Activated CD4-positive, alpha-beta T cell treated with anti-CD3 and anti-CD28 coated beads for 36 hours (primary cell): ENCODE results near the gene PLCB4. TPM values are rescaled to one million over a fixed set of nuclear protein-coding genes. Genes with fewer than 3 reads are reported as not detected.
"Not testable (repeated sequence)": the region's sequence is repeated elsewhere in the genome, so short reads cannot be mapped to it uniquely, and the experiment has no call there.

Experiments used
- ATAC-seq: fragments of 200-7000 bp; cut with Tn5 transposase; one replicate; pipeline ENCODE4 v1.10.0; 2021; ENCODE audit warnings: mild to moderate bottlenecking, moderate library complexity
- CTCF ChIA-PET: fragments of 350-600 bp; sonication (Branson Sonifier 250); formaldehyde crosslinking; loops from one replicate; lab custom pipeline; 2021; ENCODE audit warnings: antibody characterized with exemption; lab: Charles Lee
- POLR2A ChIA-PET: fragments of 350-600 bp; sonication (Branson Sonifier 250); formaldehyde crosslinking; loops from one replicate; lab custom pipeline; 2021; ENCODE audit warnings: antibody characterized with exemption, inconsistent platforms; lab: Charles Lee
- DNase-seq: peaks from one replicate; pipeline ENCODE4 v3.0.0-alpha.2; 2020
- H3K27ac Mint-ChIP-seq: one replicate; pipeline ENCODE4 v1.8.0; 2021; ENCODE audit warnings: mixed read lengths
- H3K27me3 Mint-ChIP-seq: one replicate; pipeline ENCODE4 v1.8.0; 2021; ENCODE audit warnings: mixed read lengths
- H3K36me3 Mint-ChIP-seq: one replicate; pipeline ENCODE4 v1.8.0; 2021; ENCODE audit warnings: low read depth, mixed read lengths
- H3K4me1 Mint-ChIP-seq: one replicate; pipeline ENCODE4 v1.8.0; 2021; ENCODE audit warnings: mixed read lengths
- H3K4me3 Mint-ChIP-seq: one replicate; pipeline ENCODE4 v1.8.0; 2021; ENCODE audit warnings: mild to moderate bottlenecking, moderate library complexity, mixed read lengths
- H3K9me3 Mint-ChIP-seq: one replicate; pipeline ENCODE4 v1.8.0; 2021; ENCODE audit warnings: low read depth, mixed read lengths
- intact Hi-C, 2 experiments: fragments of 100-400 bp; cut with DNase I in 1 of 2; cut with micrococcal nuclease in 1 of 2; formaldehyde crosslinking; loops; one replicate each; pipeline versions ENCODE4 v1.14.2 to v1.15.1; 2022 to 2024; cut with DNase I, micrococcal nuclease
- total RNA-seq, 2 experiments: library from RNA; stranded (reverse); gene quantifications; one replicate each; pipeline ENCODE4 v1.2.3, GENCODE V29; 2021

The PLCB4 gene
- total RNA-seq, 2 experiments from 2014 or later, result 0.02 TPM; not detected in 1

GRCh38 chr20:9035126-9035525 lies 33.8 kb upstream of the PLCB4 start:
- POLR2A ChIA-PET, result no interaction called here
- ATAC-seq, result no peak
- intact Hi-C loops, result no loop called here
- Mint-ChIP-seq H3K9me3 (peaks cover 7% of the 10 kb centered on the region), H3K27ac (no peak overlapping the region), H3K27me3 (no peaks in the 10 kb centered on the region), H3K4me1 (no peaks in the 10 kb centered on the region), H3K36me3 (no peaks in the 10 kb centered on the region), H3K4me3 (no peak overlapping the region)
- CTCF ChIA-PET, result no interaction called here
- no peak for DNase-seq

- ATAC-seq, result no peak
- no peak for DNase-seq
- no peak overlapping the region for H3K27ac Mint-ChIP-seq
- CTCF ChIA-PET, result interaction anchor here (0.6 kb wide), 1 partner anchor 26 kb away, joined by 3 read pairs; no protein-coding TSS in a partner anchor
- intact Hi-C loops, result no loop called here
- POLR2A ChIA-PET, result no interaction called here
- no peaks in the 10 kb centered on the region for H3K36me3 Mint-ChIP-seq
- no peaks in the 10 kb centered on the region for H3K4me1 Mint-ChIP-seq
- no peak overlapping the region for H3K4me3 Mint-ChIP-seq
- peaks cover 5% of the 10 kb centered on the region for H3K9me3 Mint-ChIP-seq
- no peaks in the 10 kb centered on the region for H3K27me3 Mint-ChIP-seq
Observed at GRCh38 chr20:9036593-9036992, 32.3 kb upstream of the PLCB4 start.

GRCh38 chr20:9038791-9039535 lies 29.9 kb upstream of the PLCB4 start:
- no peaks in the 10 kb centered on the region for H3K4me1 Mint-ChIP-seq
- ChIA-PET POLR2A (no interaction called here), CTCF (no interaction called here)
- H3K36me3 Mint-ChIP-seq, result no peaks in the 10 kb centered on the region
- ATAC-seq (no peak), DNase-seq (no peak)
- H3K4me3 Mint-ChIP-seq, result no peak overlapping the region
- intact Hi-C loops, result no loop called here
- no peaks in the 10 kb centered on the region for H3K27me3 Mint-ChIP-seq
- no peak overlapping the region for H3K27ac Mint-ChIP-seq
- peaks cover 5% of the 10 kb centered on the region for H3K9me3 Mint-ChIP-seq

GRCh38 chr20:9040863-9041524 lies 27.9 kb upstream of the PLCB4 start:
- DNase-seq (no peak), ATAC-seq (no peak)
- Mint-ChIP-seq H3K4me3 (no peak overlapping the region), H3K9me3 (peaks cover 2% of the 10 kb centered on the region), H3K4me1 (no peaks in the 10 kb centered on the region), H3K36me3 (no peaks in the 10 kb centered on the region), H3K27ac (no peak overlapping the region), H3K27me3 (no peaks in the 10 kb centered on the region)
- intact Hi-C loops, result no loop called here
- CTCF ChIA-PET, result no interaction called here
- POLR2A ChIA-PET, result no interaction called here

- ATAC-seq (no peak), DNase-seq (no peak)
- Mint-ChIP-seq H3K36me3 (no peaks in the 10 kb centered on the region), H3K9me3 (no peaks in the 10 kb centered on the region), H3K27me3 (no peaks in the 10 kb centered on the region), H3K4me1 (no peaks in the 10 kb centered on the region), H3K27ac (no peak overlapping the region), H3K4me3 (no peak overlapping the region)
- CTCF ChIA-PET, result no interaction called here
- POLR2A ChIA-PET, result no interaction called here
- intact Hi-C loops, result no loop called here
Observed at GRCh38 chr20:9043364-9043763, 25.5 kb upstream of the PLCB4 start.

GRCh38 chr20:9047928-9048327 lies 21.0 kb upstream of the PLCB4 start:
- H3K27me3 Mint-ChIP-seq, intact Hi-C loops, H3K27ac Mint-ChIP-seq, H3K36me3 Mint-ChIP-seq, ATAC-seq, H3K4me1 Mint-ChIP-seq, DNase-seq, H3K9me3 Mint-ChIP-seq, CTCF ChIA-PET, POLR2A ChIA-PET, H3K4me3 Mint-ChIP-seq: not testable (repeated sequence)

- CTCF ChIA-PET, result no interaction called here
- no peaks in the 10 kb centered on the region for H3K4me1 Mint-ChIP-seq
- DNase-seq (no peak), ATAC-seq (no peak)
- no peaks in the 10 kb centered on the region for H3K27me3 Mint-ChIP-seq
- POLR2A ChIA-PET, result no interaction called here
- H3K9me3 Mint-ChIP-seq, result peaks cover 2% of the 10 kb centered on the region
- intact Hi-C loops, result no loop called here
- no peak overlapping the region for H3K4me3 Mint-ChIP-seq
- no peaks in the 10 kb centered on the region for H3K36me3 Mint-ChIP-seq
- H3K27ac Mint-ChIP-seq, result no peak overlapping the region
Observed at GRCh38 chr20:9051508-9051907, 17.4 kb upstream of the PLCB4 start.

- POLR2A ChIA-PET, result no interaction called here
- CTCF ChIA-PET, result interaction anchor here (0.6 kb wide), 1 partner anchor 32 kb away, joined by 3 read pairs; no protein-coding TSS in a partner anchor
- no peaks in the 10 kb centered on the region for H3K36me3 Mint-ChIP-seq
- no peak overlapping the region for H3K27ac Mint-ChIP-seq
- ATAC-seq (no peak), DNase-seq (no peak)
- H3K4me1 Mint-ChIP-seq, result no peaks in the 10 kb centered on the region
- peaks cover 2% of the 10 kb centered on the region for H3K9me3 Mint-ChIP-seq
- H3K27me3 Mint-ChIP-seq, result no peaks in the 10 kb centered on the region
- no peak overlapping the region for H3K4me3 Mint-ChIP-seq
- intact Hi-C loops, result no loop called here
Observed at GRCh38 chr20:9052136-9052535, 16.8 kb upstream of the PLCB4 start.

- H3K9me3 Mint-ChIP-seq, result peaks cover 2% of the 10 kb centered on the region
- no peaks in the 10 kb centered on the region for H3K4me1 Mint-ChIP-seq
- ATAC-seq (no peak), DNase-seq (no peak)
- no peak overlapping the region for H3K4me3 Mint-ChIP-seq
- no peaks in the 10 kb centered on the region for H3K27me3 Mint-ChIP-seq
- ChIA-PET POLR2A (no interaction called here), CTCF (no interaction called here)
- H3K36me3 Mint-ChIP-seq, result no peaks in the 10 kb centered on the region
- no peak overlapping the region for H3K27ac Mint-ChIP-seq
- intact Hi-C loops, result no loop called here
Observed at GRCh38 chr20:9053108-9053507, 15.8 kb upstream of the PLCB4 start.

GRCh38 chr20:9054176-9054575 lies 14.7 kb upstream of the PLCB4 start:
- no peak for DNase-seq
- POLR2A ChIA-PET, result no interaction called here
- no peak overlapping the region for H3K27ac Mint-ChIP-seq
- no peaks in the 10 kb centered on the region for H3K36me3 Mint-ChIP-seq
- H3K4me3 Mint-ChIP-seq, result no peak overlapping the region
- ATAC-seq, result no peak
- peaks cover 2% of the 10 kb centered on the region for H3K9me3 Mint-ChIP-seq
- intact Hi-C loops, result no loop called here
- H3K27me3 Mint-ChIP-seq, result no peaks in the 10 kb centered on the region
- no peaks in the 10 kb centered on the region for H3K4me1 Mint-ChIP-seq
- CTCF ChIA-PET, result interaction anchor here (0.6 kb wide), 1 partner anchor 39 kb away, joined by 3 read pairs; no protein-coding TSS in a partner anchor

- CTCF ChIA-PET, result no interaction called here
- ATAC-seq (no peak), DNase-seq (no peak)
- intact Hi-C loops, result no loop called here
- H3K36me3 Mint-ChIP-seq, result no peaks in the 10 kb centered on the region
- H3K27ac Mint-ChIP-seq, result no peak overlapping the region
- no peaks in the 10 kb centered on the region for H3K27me3 Mint-ChIP-seq
- no peak overlapping the region for H3K4me3 Mint-ChIP-seq
- H3K4me1 Mint-ChIP-seq, result no peaks in the 10 kb centered on the region
- POLR2A ChIA-PET, result interaction anchor here (0.6 kb wide), 1 partner anchor 10 kb away, joined by 3 read pairs; no protein-coding TSS in a partner anchor
- no peaks in the 10 kb centered on the region for H3K9me3 Mint-ChIP-seq
Observed at GRCh38 chr20:9059931-9060330, 9.0 kb upstream of the PLCB4 start.

GRCh38 chr20:9061434-9061833 lies 7.5 kb upstream of the PLCB4 start:
- intact Hi-C loops, result no loop called here

More at GRCh38 chr20:9061434-9061833, 7.5 kb upstream of the PLCB4 start:
- Mint-ChIP-seq H3K9me3 (no peaks in the 10 kb centered on the region), H3K27ac (no peak overlapping the region), H3K4me3 (no peak overlapping the region), H3K4me1 (no peaks in the 10 kb centered on the region), H3K27me3 (no peaks in the 10 kb centered on the region), H3K36me3 (no peaks in the 10 kb centered on the region)
- DNase-seq (no peak), ATAC-seq (no peak)
- ChIA-PET CTCF (no interaction called here), POLR2A (no interaction called here)
